NOMO-1 treated with dmso at 0.1 percent for 144 hours (cell line): Measurements from ENCODE around the gene ZNF521.
"Not testable (repeated sequence)": the region's sequence is repeated elsewhere in the genome, so short reads cannot be mapped to it uniquely, and the experiment has no call there.

Experiments used
- DNase-seq: peaks from one replicate; lab custom pipeline; 2025; ENCODE audit not compliant: unreplicated experiment; lab: John Stamatoyannopoulos, UW

Gene ZNF521

DNA sequence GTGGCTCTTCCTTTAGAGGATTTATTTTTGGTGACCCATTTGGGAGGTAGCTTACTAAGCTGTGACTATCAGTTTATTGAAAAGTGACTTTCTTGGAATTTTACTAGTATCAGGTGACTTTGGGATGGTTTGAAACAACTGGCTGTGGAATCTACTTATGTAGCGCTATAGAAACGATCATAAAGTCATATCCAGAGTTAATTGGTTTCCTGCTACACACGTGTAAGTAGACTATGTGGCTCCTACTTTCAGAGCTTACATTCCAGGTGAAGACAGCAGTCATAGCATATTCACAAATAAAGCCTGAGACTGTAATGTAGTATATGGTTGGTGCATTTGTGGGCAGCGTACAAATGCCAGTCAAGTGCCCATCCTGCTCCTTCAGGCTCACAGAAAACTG, 308.9 kb downstream of the ZNF521 start:
- DNase-seq = no peak

DNA sequence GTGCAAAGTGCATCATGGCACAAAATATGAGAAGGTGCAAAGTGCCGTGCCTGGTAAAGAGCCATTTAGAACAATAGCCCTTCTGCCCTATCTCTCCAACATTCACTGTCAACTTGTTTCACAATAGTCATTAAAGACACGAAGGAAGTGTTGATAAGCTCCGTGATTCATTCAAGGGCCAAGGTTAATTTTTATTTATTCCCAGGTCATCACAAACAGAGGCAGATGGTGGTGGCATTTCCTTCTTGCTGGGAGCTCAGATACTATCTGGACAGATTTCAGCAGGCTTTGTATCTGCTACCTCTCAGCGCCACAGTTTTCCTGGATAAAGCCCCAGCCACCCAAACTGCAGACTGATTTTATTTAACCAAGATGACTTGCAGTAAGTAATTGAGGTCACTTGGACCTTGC, 309.3 kb downstream of the ZNF521 start:
- no peak for DNase-seq

DNA sequence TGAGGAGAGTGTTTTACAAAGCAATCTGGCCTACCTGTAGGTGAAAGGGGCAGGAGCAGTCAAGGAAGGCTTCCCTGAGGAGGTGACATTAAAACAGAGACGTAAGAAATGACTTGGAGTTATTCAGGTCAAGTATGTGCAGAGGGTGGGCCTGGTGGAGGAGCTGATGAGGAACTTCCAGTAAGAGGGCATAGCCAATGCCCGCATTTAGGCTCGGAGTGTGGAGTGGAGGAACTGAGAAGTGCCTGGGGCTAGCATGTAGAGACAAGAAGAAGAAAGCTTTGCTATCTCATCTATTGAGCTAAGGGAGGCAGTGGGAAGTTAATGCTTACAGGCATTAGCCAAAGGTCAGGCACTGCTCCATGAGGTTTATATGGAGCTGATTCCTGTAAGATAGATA, 312.2 kb downstream of the ZNF521 start:
- DNase-seq = no peak

DNA sequence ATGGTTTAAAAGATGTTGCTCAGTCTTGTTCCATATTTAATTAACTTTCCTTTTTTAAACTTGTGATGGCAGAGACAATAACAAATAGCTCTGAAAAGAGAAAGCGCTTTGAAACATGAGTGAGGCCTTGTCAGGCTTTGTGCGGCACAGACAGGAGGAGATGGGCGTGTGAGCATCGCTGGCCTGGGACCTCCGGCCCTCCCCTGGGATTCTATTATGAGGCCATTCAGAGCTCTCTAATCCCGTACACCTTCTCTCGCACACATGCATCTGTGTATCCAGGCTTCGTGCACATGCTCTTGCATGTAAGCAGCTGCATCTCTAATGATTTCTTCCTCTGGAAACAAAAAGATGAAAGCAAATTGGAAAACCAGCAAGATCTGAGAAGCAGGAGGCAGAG, 313.7 kb downstream of the ZNF521 start:
- no peak for DNase-seq

DNA sequence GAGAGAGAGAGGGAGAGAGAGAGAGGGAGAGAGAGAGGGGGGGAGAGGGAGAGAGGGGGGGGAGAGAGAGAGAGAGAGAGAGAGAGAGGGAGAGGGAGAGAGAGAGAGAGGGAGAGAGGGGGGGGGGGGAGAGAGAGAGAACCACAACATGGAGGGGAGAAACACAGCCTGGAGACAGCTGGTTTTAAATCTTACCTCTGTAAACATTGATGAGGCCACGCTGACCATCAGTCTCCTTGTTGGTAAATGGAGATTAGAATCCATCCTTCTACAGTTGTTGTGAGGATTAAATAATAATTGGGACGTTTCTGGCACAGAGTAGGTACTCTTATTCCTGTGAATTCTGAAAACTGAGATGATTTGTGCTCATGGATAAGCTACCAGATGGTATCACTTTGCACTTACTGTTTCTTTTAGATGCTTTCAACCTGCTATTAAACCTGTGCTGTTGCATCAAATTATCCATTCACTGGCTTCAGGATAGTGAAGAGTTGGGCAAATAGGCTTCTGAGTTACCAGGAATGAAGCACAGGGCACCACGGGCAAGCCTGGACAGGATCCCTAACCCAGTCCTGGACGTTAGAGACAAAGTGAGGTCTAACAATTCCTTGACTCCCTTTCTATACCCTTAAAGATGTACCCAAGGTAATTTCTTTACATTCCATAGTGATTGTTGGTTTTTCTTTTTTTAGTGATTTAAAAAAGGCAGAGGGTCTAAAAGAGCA, 318.1 kb downstream of the ZNF521 start:
- no peak for DNase-seq

DNA sequence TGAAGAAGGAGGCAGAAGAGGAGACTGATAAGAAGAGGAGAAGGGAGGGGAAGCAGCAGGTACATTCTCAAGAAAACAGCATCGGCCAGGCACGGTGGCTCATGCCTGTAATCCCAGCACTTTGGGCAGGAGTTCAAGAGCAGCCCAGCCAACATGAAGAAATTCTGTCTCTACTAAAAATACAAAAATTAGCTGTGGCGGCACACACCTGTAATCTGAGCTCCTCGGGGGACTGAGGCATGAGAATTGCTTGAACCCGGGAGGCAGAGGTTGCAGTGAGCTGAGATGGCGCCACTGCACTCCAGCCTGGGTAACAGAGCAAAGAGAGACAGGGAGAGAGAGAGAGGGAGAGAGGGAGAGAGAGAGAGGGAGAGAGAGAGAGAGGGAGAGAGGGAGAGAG, 318.8 kb downstream of the ZNF521 start:
- DNase-seq = not testable (repeated sequence)

DNA sequence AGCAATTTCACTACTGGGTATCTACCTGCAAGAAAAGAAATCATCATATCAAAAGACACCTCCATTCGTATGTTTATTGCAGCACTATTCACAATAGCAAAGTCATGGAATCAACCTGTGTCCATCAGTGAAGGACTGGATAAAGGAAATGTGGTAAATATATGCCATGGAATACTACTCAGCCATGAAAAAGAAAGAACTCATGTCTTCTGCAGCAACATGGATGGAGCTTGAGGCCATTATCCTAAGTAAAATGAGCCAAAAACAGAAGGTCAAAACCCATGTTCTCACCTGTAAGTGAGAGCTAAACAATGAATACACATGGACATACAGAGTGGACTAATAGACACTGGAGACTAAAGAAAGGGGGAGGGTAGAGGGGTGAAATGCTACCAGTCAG, 322.2 kb downstream of the ZNF521 start:
- no peak for DNase-seq

DNA sequence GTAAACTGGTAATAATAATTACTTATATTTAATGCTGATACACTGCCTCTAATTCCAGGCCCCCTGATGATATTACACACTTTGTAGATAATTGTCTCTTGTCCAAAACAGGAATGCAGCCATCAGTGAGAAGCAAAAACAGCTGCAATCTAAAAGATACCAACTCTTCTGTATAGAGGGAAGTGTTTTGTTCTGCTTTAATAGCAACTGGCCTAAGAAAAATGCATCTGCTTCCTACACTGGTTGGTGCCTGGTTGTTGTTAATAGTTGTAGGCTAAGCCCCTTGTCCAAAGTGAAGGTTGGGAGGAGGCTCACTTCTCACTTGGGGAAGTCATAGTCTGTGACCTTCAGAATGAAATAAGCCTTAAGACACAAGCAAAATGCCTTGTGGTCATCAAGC, 332.0 kb downstream of the ZNF521 start:
- DNase-seq = no peak

DNA sequence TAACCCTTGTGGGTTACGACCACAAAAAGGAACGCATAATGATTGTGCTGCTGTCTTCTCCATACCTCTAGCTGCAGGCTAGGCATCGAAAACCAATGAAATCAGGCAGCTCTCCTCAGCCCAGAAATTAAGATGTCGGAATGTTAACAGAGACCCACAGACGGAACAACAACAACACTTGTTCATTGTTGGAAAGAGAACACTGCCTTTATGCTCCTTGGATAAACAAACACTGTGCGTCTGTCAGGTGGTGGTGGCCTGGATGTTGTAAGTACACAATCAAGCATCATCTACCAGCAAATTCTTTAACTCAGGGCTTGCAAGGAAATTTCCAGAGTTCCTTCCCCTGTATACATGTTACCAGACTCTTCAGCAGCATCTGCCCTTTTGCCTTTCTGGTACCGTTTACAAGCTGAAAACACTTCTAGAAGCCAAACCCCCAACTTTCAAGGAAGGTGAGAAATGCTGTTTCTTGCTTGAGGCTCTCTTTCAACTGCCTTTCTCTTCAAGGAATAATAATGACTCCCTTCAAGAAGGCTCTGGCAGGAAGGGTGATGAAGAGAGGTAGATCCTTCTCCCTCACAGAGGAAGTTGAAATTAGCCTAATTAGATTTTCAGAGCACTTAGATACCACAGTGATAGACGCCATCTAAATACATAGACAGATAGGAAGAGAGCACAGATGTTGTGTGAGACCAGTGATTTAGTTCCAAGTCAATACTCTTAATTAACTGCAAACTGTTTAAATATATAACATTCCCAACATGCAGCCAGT, 332.7 kb downstream of the ZNF521 start:
- no peak for DNase-seq

DNA sequence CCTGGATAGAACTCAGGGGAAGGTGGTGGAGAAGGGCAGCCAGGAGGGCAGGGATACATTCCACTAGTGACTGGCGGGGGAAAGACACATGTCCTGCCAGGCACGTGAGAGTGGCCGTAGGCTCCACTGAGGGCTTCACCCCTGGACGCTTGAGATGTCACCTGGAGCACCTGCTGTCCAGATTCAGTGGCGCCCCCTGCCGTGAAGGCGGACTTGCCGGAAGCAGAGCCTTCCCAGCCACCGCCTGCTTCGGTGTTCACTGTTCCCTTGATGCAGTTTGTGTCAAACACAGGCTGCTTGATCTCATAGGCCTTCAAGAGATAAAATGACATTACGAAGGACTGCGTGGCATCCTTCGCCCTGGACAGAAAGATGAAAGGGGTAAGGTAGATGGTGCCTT, 335.3 kb downstream of the ZNF521 start:
- no peak for DNase-seq

DNA sequence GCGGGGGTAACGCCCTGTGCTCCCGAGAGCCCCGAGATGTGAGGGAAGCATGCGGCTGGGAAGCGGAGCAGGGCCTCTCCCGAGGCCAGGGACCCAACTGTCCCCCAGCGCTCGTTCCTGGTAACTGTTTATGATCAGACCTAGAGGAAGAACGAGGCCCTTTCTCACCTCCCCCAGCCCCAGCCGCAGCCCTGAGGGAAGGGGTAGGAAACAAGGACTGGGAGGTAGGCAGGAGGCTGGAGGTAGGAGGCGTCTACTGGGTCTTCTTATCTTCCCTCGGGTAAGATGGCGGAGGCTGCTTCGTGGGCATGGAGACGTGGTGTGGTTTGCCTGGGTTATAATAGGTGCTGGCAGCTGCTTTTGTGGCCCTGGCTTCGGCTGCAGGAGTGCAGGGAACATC, 335.8 kb downstream of the ZNF521 start:
- no peak for DNase-seq
